ENCODE measurements around the gene PBX4.
A peak's percentile ranks its signal among the peaks of the same experiment; 100 is the strongest.

PBX4 gene

GRCh38 chr19:19575411-19575810 is 43.1 kb downstream of the PBX4 start:
- TF ChIP-seq CTCF (IDR thresholded peaks at IDR 0.05; ENCODE audit: low read depth, low read length): no peak
- H3K4me3 ChIP-seq (replicated peaks in 1 of 2; ENCODE audit: low read depth in 2 of 2, low read length in 2 of 2): no peak overlapping the region
- DNase-seq (ENCODE audit: low read depth in 2 of 2): no peak

DNA sequence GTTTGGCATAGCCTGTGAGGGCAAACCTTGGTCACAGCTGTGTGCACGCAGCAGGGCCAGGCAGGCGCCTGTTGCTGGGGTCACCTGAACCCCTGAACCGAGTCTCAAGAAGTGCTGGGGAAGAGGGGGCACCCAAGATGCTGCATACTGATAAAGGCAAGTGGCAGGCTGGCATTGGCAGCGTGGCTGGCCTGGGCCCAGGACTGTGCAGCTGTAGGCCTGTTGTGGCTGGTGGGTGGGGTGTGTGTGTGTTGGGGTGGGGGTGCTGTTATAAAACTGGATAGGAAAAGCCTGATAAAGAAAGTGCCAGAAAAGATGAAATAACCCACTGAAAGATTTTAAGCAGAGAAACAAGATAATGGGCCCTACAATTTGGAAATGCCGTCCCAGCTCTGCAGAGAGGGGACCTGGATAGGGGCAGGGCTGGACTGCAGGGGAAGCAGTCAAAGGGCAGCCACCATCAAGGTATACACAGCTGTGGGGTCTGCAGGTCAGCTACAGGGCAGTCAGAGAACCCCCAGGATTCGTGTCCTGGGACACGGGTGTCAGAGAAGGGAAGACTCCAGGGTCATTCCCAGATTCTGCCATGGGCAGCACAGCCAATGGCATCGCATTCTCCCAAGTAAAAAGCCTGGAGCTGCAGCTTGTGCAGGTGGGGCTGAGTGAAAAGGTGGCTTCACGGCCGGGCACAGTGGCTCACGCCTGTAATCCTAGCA is 47.3 kb downstream of the PBX4 start:
- DNase-seq (ENCODE audit: low read depth in 2 of 2): no peak
- no peak overlapping the region for H3K4me3 ChIP-seq (replicated peaks in 1 of 2; ENCODE audit: low read depth in 2 of 2, low read length in 2 of 2)
- no peak for TF ChIP-seq CTCF (IDR thresholded peaks at IDR 0.05; ENCODE audit: low read depth, low read length)

DNA sequence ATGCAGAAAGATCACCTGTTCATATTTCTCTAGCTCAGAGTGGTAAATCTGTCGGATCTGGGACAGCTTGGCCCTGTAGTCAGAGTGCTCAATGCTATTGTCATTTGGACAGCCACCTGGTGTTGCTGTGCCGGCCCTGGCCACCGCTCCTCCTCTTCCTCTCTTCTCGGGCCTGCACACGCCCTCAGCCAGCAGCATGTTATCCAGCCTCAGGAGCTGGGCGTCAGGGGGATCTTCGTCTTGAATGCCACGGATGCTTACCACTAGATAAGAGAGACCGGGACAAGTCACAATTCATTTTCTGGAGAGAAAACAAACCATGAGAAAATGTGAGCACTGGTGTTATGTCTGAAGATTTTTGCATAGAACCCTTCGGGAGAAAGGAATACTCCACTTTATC is 47.9 kb downstream of the PBX4 start:
- DNase-seq (ENCODE audit: low read depth in 2 of 2): no peak
- H3K4me3 ChIP-seq (replicated peaks in 1 of 2; ENCODE audit: low read depth in 2 of 2, low read length in 2 of 2): no peak overlapping the region
- no peak for TF ChIP-seq CTCF (IDR thresholded peaks at IDR 0.05; ENCODE audit: low read depth, low read length)

DNA sequence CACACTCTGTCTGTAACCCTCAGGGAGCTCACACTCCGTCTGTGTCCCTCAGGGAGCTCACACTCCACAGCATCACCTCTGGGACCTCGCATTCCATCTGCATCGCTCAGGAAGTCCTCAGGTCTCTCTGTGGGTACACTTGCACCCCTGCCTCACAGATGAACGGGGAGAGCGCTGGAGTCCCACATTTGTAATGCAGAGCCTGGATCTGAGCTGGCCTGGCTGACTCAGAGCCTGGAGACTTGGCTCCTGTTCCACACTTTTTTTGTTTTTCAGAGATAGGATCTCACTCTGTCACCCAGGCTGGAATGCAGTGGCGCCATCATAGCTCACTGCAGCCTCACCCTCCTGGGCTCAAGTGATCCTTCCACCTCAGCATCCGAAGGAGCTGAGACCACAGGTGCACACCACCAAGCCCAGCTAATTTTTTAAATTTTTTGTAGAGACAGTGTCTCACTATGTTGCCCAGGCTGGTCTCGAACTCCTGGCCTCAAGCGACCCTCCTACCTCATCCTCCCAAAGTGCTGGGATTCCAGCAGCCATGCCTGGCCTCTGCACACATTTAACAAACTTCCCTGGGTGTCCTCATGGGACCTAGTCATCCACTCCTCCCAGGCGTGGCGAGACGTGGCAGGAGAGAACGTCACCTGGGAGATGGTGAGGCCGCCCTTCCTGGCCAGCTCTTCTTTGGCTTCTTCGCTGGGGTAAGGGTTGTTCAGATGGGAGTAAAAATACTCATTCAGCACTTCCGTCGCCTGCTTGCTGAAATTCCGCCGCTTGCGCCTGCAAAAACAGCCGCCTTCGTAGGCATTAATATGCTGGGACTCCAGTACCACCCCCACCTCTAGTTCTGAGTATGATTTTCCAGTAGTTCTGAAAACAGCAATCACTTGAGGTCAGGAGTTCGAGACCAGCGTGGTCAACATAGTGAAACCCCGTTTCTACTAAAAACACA is 49.4 kb downstream of the PBX4 start:
- H3K4me3 ChIP-seq (replicated peaks in 1 of 2; ENCODE audit: low read depth in 2 of 2, low read length in 2 of 2): no peak overlapping the region
- DNase-seq (ENCODE audit: low read depth in 2 of 2): peak; percentile 15 to 63
- TF ChIP-seq CTCF (IDR thresholded peaks at IDR 0.05; ENCODE audit: low read depth, low read length): no peak

GRCh38 chr19:19567391-19567790 is 51.1 kb downstream of the PBX4 start:
- no peak overlapping the region for H3K4me3 ChIP-seq (replicated peaks in 1 of 2; ENCODE audit: low read depth in 2 of 2, low read length in 2 of 2)
- TF ChIP-seq CTCF (IDR thresholded peaks at IDR 0.05; ENCODE audit: low read depth, low read length): no peak
- no peak for DNase-seq (ENCODE audit: low read depth in 2 of 2)

- no peak for TF ChIP-seq CTCF (IDR thresholded peaks at IDR 0.05; ENCODE audit: low read depth, low read length)
- H3K4me3 ChIP-seq (replicated peaks in 1 of 2; ENCODE audit: low read depth in 2 of 2, low read length in 2 of 2): no peak overlapping the region
- peak in 1 of 2 donors; percentile 35 for DNase-seq (ENCODE audit: low read depth in 2 of 2)
These were observed 52.2 kb downstream of the PBX4 start for GRCh38 chr19:19566306-19566705.
